ENCODE data around the gene IFNK.

DNA sequence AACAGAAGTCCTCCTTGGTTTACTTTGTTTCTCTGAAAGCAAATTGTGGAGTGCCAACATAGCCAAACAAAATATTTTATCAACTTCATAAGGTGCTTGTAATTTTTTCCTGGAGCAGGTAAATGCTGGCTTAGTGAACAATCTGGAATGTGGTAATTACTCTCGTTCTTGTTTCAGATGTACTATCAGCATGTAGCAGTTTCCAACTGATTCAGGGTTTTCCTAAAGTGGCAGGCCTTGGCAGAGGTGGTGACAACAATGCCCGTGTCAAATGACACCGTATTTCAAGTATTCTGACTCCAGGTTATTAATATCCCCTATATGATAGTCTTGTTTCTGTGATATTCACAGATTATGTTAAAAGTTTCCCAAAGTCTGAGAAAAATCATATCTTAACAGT lies 48.0 kb downstream of the IFNK start:
- TF ChIP-seq EZH2phosphoT487 (IDR thresholded peaks at IDR 0.05; ENCODE audit: unreplicated experiment) (no peak), POLR2AphosphoS5 (IDR thresholded peaks at IDR 0.05; ENCODE audit: low read depth) (no peak), EZH2 (IDR thresholded peaks at IDR 0.05; ENCODE audit: low read depth, unreplicated experiment) (no peak), NANOG (IDR thresholded peaks at IDR 0.05; ENCODE audit: borderline replicate concordance) (no peak)
- TF ChIP-seq, protein P1, sequence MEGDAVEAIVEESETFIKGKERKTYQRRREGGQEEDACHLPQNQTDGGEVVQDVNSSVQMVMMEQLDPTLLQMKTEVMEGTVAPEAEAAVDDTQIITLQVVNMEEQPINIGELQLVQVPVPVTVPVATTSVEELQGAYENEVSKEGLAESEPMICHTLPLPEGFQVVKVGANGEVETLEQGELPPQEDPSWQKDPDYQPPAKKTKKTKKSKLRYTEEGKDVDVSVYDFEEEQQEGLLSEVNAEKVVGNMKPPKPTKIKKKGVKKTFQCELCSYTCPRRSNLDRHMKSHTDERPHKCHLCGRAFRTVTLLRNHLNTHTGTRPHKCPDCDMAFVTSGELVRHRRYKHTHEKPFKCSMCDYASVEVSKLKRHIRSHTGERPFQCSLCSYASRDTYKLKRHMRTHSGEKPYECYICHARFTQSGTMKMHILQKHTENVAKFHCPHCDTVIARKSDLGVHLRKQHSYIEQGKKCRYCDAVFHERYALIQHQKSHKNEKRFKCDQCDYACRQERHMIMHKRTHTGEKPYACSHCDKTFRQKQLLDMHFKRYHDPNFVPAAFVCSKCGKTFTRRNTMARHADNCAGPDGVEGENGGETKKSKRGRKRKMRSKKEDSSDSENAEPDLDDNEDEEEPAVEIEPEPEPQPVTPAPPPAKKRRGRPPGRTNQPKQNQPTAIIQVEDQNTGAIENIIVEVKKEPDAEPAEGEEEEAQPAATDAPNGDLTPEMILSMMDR (conservative IDR thresholded peaks at IDR 0.05; ENCODE audit: low read depth in 2 of 2): no peak
- TF ChIP-seq, protein P2, sequence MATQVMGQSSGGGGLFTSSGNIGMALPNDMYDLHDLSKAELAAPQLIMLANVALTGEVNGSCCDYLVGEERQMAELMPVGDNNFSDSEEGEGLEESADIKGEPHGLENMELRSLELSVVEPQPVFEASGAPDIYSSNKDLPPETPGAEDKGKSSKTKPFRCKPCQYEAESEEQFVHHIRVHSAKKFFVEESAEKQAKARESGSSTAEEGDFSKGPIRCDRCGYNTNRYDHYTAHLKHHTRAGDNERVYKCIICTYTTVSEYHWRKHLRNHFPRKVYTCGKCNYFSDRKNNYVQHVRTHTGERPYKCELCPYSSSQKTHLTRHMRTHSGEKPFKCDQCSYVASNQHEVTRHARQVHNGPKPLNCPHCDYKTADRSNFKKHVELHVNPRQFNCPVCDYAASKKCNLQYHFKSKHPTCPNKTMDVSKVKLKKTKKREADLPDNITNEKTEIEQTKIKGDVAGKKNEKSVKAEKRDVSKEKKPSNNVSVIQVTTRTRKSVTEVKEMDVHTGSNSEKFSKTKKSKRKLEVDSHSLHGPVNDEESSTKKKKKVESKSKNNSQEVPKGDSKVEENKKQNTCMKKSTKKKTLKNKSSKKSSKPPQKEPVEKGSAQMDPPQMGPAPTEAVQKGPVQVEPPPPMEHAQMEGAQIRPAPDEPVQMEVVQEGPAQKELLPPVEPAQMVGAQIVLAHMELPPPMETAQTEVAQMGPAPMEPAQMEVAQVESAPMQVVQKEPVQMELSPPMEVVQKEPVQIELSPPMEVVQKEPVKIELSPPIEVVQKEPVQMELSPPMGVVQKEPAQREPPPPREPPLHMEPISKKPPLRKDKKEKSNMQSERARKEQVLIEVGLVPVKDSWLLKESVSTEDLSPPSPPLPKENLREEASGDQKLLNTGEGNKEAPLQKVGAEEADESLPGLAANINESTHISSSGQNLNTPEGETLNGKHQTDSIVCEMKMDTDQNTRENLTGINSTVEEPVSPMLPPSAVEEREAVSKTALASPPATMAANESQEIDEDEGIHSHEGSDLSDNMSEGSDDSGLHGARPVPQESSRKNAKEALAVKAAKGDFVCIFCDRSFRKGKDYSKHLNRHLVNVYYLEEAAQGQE (IDR thresholded peaks at IDR 0.05; ENCODE audit: unreplicated experiment): no peak
